NK-92 (cell line): ENCODE measurements around the gene BEX2.
"Not testable (repeated sequence)": the region's sequence is repeated elsewhere in the genome, so short reads cannot be mapped to it uniquely, and the experiment has no call there.

ENCODE experiments used
- DNase-seq: peaks from one replicate; lab custom pipeline; 2025; ENCODE audit not compliant: unreplicated experiment; lab: John Stamatoyannopoulos, UW

The BEX2 gene

GRCh38 chrX:103310555-103311398 lies at the start of gene BEX2:
Gene BEX2, minus strand, starts transcription at chrX:103310990. Its CDS starts 1,014 bp downstream, at chrX:103309976.
- peak; percentile 2 for DNase-seq

GRCh38 chrX:103360092-103360491 lies 49.3 kb upstream of the BEX2 start:
- no peak for DNase-seq

- DNase-seq: not testable (repeated sequence)
These were observed 48.8 kb upstream of the BEX2 start for GRCh38 chrX:103359605-103360004.

- no peak for DNase-seq
These were observed 47.1 kb upstream of the BEX2 start for GRCh38 chrX:103357871-103358270.

- no peak for DNase-seq
These were observed 46.1 kb upstream of the BEX2 start for GRCh38 chrX:103356858-103357257.

GRCh38 chrX:103356130-103356798 lies 45.5 kb upstream of the BEX2 start, which contains the start of gene TCEAL9:
Gene TCEAL9, plus strand, starts transcription at chrX:103356506. Its CDS starts 1,179 bp downstream, at chrX:103357685.
- no peak for DNase-seq

- DNase-seq: no peak
These were observed 37.0 kb upstream of the BEX2 start for GRCh38 chrX:103347682-103348397.

- DNase-seq: no peak
These were observed 33.8 kb upstream of the BEX2 start for GRCh38 chrX:103344606-103345005.

- no peak for DNase-seq
These were observed 32.3 kb upstream of the BEX2 start for GRCh38 chrX:103343105-103343504.

- DNase-seq: no peak
These were observed 27.9 kb upstream of the BEX2 start for GRCh38 chrX:103338663-103339062.

GRCh38 chrX:103330681-103331288 lies 20.0 kb upstream of the BEX2 start:
- no peak for DNase-seq

- DNase-seq: no peak
These were observed 19.2 kb upstream of the BEX2 start, which contains the start of gene TCEAL7 for GRCh38 chrX:103329991-103330390. Gene TCEAL7, plus strand, starts transcription at chrX:103330239. Its CDS starts 1,165 bp downstream, at chrX:103331404.

- no peak for DNase-seq
These were observed 600 bp upstream of the BEX2 start for GRCh38 chrX:103311399-103311780.

GRCh38 chrX:103309860-103310554 lies 783 bp downstream of the BEX2 start:
- DNase-seq: no peak

- DNase-seq: not testable (repeated sequence)
These were observed 5.1 kb downstream of the BEX2 start for GRCh38 chrX:103305666-103306065.

GRCh38 chrX:103304705-103305104 lies 6.1 kb downstream of the BEX2 start:
- DNase-seq: no peak

GRCh38 chrX:103293118-103293517 lies 17.7 kb downstream of the BEX2 start:
- DNase-seq: no peak

GRCh38 chrX:103279624-103280023 lies 31.2 kb downstream of the BEX2 start:
- no peak for DNase-seq

- DNase-seq: no peak
These were observed 34.2 kb downstream of the BEX2 start, which contains the start of gene TCEAL5 for GRCh38 chrX:103276581-103277002. Gene TCEAL5, minus strand, starts transcription at chrX:103276750. Its CDS starts 2,187 bp downstream, at chrX:103274563.

- DNase-seq: no peak
These were observed 34.7 kb downstream of the BEX2 start for GRCh38 chrX:103275947-103276567.
